Vagina (tissue), 2 donors: ENCODE data around the gene RSPH1. TPM values are rescaled to one million over a fixed set of nuclear protein-coding genes. Genes with fewer than 3 reads are reported as not detected.

Experiments used
- DNase-seq, 2 donors: peaks; one replicate each; pipeline ENCODE4 v3.0.0-alpha.2; 2017; ENCODE audit errors: extremely low spot score in 2 of 2
- H3K27ac ChIP-seq: fragments of 200-600 bp; sonication (generic); one replicate; pipeline ENCODE4 v1.5.1; 2019
- H3K27me3 ChIP-seq: fragments of 200-600 bp; sonication (generic); one replicate; pipeline ENCODE4 v1.5.1; 2019
- H3K36me3 ChIP-seq, 2 donors: fragments of 200-600 bp; sonication (generic); one replicate each; pipeline ENCODE4 v1.5.1; 2017 to 2019
- H3K4me1 ChIP-seq: fragments of 200-600 bp; sonication (generic); one replicate; pipeline ENCODE4 v1.5.1; 2019
- H3K4me3 ChIP-seq, 2 donors: fragments of 200-600 bp; sonication (generic); 1 replicate in 1 of 2; 2 replicates in 1 of 2; pipeline ENCODE4 v1.5.1; 2016 to 2019
- H3K9me3 ChIP-seq: fragments of 200-600 bp; sonication (generic); one replicate; pipeline ENCODE4 v1.5.1; 2019
- POLR2A ChIP-seq, 2 donors: fragments of 450-650 bp; IDR thresholded peaks; one replicate each; pipeline ENCODE4 v1.6.1; 2017; ENCODE audit warnings: antibody characterized with exemption in 2 of 2, mild to moderate bottlenecking in 2 of 2, moderate library complexity in 2 of 2
- POLR2AphosphoS5 ChIP-seq, 2 donors: sonication (generic); formaldehyde crosslinking; IDR thresholded peaks; one replicate each; pipeline ENCODE4 v1.9.0; 2017; ENCODE audit warnings: antibody characterized with exemption in 2 of 2, mild to moderate bottlenecking in 2 of 2, low read depth in 1 of 2; ENCODE audit not compliant: insufficient read depth in 1 of 2
- intact Hi-C: fragments of 100-400 bp; cut with DNase I; formaldehyde crosslinking; loops from one replicate; pipeline ENCODE4 v1.15.1; 2023
- total RNA-seq: library from RNA; depleted of rRNA; stranded (reverse); fragments of >200 nt; gene quantifications from one replicate; pipeline ENCODE4 v1.2.3, GENCODE V29; 2016
- TF ChIP-seq, protein P1 (sequence below), 3 experiments: fragments of 450-650 bp in 2 of 3; fragments of 200-600 bp in 1 of 3; sonication (generic) in 1 of 3; IDR thresholded peaks; one replicate each; pipeline ENCODE4 v1.5.1; 2017 to 2019; ENCODE audit warnings: antibody characterized with exemption in 3 of 3, mild to moderate bottlenecking in 2 of 3, moderate library complexity in 2 of 3

Gene RSPH1
- total RNA-seq, 1 donor from 2014 or later: not detected

DNA sequence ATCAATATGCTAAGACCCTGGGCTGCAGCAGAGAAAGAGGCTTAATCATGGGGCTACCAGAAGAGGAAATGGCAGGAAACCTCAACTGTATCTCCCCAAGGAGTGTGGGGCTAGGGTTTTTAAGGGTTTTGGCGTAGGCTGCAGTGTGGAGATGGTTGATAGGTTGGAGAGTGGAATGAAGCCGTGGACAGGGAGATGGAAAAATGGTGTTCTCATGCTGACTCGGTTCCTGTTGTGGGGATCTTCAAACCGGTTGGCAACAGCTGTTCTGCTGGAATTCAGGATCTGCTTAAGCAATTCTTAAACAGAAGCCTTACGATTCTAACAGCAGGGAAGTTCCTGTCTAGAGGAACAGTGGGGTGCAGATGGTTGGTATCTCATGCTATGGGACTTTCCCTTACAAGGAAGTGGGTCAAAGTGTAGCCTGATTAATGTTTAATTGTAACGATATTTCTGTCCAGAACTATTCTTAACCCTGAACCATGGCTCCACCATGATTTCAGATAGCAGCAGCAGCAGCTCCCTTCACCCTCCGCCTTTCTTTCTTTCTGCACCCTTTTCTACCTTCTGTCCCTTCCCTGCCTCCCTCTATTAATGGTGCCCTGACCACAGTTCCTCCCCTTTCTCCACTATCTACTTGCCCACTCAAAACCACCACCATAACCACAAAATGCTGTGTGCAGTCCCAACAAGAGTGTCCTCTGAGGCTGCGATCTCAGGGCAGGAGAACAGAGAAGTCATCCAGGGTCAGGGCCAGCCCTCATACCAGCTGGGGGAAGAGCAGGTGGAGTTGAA, 30.8 kb downstream of the RSPH1 start:
- Histone ChIP-seq H3K27me3 (no peaks in the 10 kb centered on the region), H3K36me3 (no peaks in the 10 kb centered on the region), H3K4me3 (no peak overlapping the region), H3K27ac (no peak overlapping the region), H3K4me1 (peaks cover 26% of the 10 kb centered on the region), H3K9me3 (no peaks in the 10 kb centered on the region)
- DNase-seq: no peak
- TF ChIP-seq, protein P1, sequence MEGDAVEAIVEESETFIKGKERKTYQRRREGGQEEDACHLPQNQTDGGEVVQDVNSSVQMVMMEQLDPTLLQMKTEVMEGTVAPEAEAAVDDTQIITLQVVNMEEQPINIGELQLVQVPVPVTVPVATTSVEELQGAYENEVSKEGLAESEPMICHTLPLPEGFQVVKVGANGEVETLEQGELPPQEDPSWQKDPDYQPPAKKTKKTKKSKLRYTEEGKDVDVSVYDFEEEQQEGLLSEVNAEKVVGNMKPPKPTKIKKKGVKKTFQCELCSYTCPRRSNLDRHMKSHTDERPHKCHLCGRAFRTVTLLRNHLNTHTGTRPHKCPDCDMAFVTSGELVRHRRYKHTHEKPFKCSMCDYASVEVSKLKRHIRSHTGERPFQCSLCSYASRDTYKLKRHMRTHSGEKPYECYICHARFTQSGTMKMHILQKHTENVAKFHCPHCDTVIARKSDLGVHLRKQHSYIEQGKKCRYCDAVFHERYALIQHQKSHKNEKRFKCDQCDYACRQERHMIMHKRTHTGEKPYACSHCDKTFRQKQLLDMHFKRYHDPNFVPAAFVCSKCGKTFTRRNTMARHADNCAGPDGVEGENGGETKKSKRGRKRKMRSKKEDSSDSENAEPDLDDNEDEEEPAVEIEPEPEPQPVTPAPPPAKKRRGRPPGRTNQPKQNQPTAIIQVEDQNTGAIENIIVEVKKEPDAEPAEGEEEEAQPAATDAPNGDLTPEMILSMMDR (IDR thresholded peaks at IDR 0.05): no peak
- no peak for TF ChIP-seq POLR2AphosphoS5 (IDR thresholded peaks at IDR 0.05; ENCODE audit: insufficient read depth in 1 of 2, low read depth in 1 of 2)
- intact Hi-C loops: no loop called here

DNA sequence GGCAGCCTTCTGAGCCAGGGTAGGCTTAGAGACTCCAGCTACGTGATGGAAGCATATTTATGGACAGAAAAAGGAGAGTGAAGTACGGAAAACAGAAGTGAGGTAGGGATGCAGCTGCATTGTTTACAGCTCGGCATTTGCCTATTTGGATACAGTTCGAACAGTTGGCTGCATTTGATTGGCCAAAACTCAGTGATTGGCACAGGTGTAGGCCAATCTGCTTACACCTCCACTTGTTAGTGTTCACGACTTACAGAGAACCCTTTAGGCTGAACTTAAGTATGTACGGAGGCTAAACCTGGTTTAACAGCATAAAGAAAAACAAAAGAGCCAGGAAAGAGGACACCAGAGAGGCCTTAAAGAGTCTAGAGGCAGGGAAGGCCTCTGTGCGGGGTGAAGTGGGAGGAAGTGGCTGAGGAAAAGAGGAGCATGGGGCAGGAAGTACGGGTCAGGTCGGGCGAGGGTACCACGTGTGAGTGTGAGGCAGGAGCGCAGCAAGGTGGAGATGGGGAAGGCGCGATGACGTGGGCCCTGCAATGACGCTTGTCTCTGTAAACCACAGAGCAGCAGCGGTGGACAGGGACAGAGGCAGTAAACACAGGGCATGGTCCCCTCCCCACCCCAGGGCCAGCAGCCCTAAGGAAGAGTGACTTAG, 32.0 kb downstream of the RSPH1 start:
- intact Hi-C loops: no loop called here
- H3K9me3 ChIP-seq: no peaks in the 10 kb centered on the region
- H3K27me3 ChIP-seq: no peaks in the 10 kb centered on the region
- no peak overlapping the region for H3K4me3 ChIP-seq
- no peak for TF ChIP-seq POLR2A (IDR thresholded peaks at IDR 0.05)
- TF ChIP-seq, protein P1 (IDR thresholded peaks at IDR 0.05): no peak
- TF ChIP-seq POLR2AphosphoS5 (IDR thresholded peaks at IDR 0.05; ENCODE audit: insufficient read depth in 1 of 2, low read depth in 1 of 2): no peak
- no peak for DNase-seq
- no peaks in the 10 kb centered on the region for H3K36me3 ChIP-seq
- H3K4me1 ChIP-seq: peaks cover 18% of the 10 kb centered on the region
- no peak overlapping the region for H3K27ac ChIP-seq

DNA sequence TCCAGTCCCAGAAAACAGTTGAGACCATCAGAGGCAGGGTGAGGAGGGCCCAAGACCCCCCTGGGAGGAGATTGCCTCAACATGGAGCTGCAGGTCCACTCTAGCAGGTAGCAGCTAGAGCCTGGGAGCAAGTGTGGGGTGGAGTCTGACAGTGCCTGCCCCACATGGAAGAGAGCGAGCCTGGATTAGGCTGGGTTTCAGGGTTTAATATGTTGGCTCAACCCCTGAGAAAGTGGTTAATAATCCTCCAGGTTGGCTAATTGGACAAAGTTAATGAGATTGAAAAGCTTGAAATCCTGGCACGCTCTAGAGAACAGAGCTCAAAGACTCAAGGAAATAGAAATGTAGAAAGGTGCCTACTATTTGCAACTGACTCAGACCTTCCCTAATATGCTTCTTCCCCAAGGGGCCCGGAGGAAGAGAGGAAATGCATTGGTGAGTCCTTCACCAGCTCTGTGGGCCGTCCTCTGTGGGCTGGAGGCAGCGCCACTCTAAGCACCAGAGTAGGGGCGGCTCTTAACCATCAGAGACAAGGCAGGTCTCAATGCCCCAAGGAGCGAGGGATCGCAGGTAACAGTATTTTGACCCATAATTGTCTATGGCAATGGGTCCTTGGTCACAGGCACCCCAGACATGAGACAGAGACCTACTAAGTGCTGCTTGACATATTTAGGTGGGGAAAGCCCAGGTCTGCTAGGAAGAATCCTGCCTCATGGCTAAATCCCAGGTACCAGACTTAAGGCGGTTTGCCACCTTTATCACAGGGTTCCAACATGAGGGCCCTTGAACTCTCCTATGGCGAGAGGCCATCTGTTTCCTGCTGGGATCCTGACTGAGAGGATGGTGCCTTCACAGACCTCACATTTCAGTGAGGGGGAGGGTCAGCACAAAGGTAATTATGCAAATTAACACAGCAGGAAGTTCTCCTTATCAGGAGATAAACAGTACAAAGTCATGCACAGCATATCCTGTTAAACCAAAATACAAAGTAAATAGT, 33.8 kb downstream of the RSPH1 start:
- intact Hi-C loops: no loop called here
- Histone ChIP-seq H3K4me1 (peaks cover under 1% of the 10 kb centered on the region), H3K27ac (no peak overlapping the region), H3K27me3 (no peaks in the 10 kb centered on the region), H3K36me3 (no peaks in the 10 kb centered on the region), H3K9me3 (no peaks in the 10 kb centered on the region), H3K4me3 (no peak overlapping the region)
- DNase-seq: no peak
- TF ChIP-seq POLR2AphosphoS5 (IDR thresholded peaks at IDR 0.05; ENCODE audit: insufficient read depth in 1 of 2, low read depth in 1 of 2): no peak
- TF ChIP-seq, protein P1 (IDR thresholded peaks at IDR 0.05): no peak
- TF ChIP-seq POLR2A (IDR thresholded peaks at IDR 0.05): no peak

DNA sequence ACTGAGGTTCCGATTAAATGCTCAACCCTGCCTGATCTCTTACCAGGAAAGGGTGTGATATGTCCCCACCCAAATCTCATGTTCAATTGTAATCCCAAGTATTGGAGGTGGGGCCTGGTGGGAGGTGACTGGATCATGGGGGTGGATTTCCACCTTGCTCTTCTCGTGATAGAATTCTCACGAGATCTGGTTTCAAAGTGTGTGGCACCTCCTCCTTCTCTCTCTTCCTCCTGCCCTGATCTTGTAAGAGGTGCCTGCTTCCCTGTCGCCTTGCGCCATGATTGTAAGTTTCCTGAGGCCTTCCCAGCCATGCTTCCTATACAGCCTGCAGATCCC, 34.9 kb downstream of the RSPH1 start:
- no peak overlapping the region for H3K27ac ChIP-seq
- H3K36me3 ChIP-seq: no peaks in the 10 kb centered on the region
- no peaks in the 10 kb centered on the region for H3K9me3 ChIP-seq
- H3K27me3 ChIP-seq: no peaks in the 10 kb centered on the region
- H3K4me3 ChIP-seq: no peak overlapping the region
- no peaks in the 10 kb centered on the region for H3K4me1 ChIP-seq
- intact Hi-C loops: no loop called here
- no peak for DNase-seq
- no peak for TF ChIP-seq POLR2A (IDR thresholded peaks at IDR 0.05)
- TF ChIP-seq POLR2AphosphoS5 (IDR thresholded peaks at IDR 0.05; ENCODE audit: insufficient read depth in 1 of 2, low read depth in 1 of 2): no peak
- TF ChIP-seq, protein P1 (IDR thresholded peaks at IDR 0.05): no peak
